Measurements from ENCODE around the gene RTL10. TPM values are rescaled to one million over a fixed set of nuclear protein-coding genes. Genes with fewer than 3 reads are reported as not detected.
"Not testable (repeated sequence)": the region's sequence is repeated elsewhere in the genome, so short reads cannot be mapped to it uniquely, and the experiment has no call there.

RTL10 gene
- total and polyA plus RNA-seq, 2 donors from 2014 or later, result 8.8 to 16.7 TPM

DNA sequence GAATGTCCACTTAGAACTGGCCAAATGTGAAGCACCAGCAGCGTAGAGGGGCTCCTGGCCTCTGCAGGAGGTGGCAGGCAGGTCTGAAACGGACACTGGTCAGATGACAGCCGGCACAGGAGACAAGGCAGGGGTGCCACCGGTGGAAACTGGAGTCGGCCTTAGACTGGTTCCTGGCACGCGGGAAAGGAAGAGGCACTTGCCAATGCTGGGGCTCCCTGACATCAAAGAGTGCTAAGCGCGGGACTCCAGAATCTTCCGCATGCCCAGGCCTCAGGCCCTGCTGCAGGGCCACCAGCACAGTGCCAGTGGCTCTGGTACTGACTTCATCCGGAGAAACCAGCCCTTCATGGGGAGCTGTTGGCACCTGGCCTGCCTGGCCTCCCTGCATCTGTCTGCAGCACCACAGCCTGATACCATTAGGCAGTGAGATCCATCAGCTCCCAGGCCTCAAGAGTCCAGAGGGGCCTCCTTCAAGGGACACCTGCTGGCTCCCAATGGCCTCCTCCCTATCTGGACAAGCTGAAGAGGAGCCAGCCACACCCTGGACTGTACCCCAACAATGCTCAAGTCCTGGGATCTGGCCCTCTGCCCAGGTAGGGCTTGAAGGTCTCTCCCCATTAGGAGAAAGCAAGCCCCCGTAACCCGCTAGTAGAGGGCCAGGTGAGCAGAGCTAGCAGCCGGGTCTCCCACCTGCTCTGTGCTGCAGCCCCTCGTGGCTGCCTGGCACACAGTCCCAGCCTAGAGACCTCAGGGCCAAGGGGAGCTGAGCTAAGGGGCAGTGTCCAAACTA, 29.7 kb upstream of the RTL10 start:
- TF ChIP-seq, protein P1, sequence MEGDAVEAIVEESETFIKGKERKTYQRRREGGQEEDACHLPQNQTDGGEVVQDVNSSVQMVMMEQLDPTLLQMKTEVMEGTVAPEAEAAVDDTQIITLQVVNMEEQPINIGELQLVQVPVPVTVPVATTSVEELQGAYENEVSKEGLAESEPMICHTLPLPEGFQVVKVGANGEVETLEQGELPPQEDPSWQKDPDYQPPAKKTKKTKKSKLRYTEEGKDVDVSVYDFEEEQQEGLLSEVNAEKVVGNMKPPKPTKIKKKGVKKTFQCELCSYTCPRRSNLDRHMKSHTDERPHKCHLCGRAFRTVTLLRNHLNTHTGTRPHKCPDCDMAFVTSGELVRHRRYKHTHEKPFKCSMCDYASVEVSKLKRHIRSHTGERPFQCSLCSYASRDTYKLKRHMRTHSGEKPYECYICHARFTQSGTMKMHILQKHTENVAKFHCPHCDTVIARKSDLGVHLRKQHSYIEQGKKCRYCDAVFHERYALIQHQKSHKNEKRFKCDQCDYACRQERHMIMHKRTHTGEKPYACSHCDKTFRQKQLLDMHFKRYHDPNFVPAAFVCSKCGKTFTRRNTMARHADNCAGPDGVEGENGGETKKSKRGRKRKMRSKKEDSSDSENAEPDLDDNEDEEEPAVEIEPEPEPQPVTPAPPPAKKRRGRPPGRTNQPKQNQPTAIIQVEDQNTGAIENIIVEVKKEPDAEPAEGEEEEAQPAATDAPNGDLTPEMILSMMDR (IDR thresholded peaks at IDR 0.05; ENCODE audit: borderline replicate concordance, extremely low read depth, insufficient read depth), result no peak
- peaks cover 0 to 8% (median 4%) of the 10 kb centered on the region in 3 donors for H3K4me1 ChIP-seq (ENCODE audit: control insufficient read depth in 2 of 3, insufficient read depth in 2 of 3, low read depth in 1 of 3, low read length in 3 of 3)
- H3K9ac ChIP-seq (ENCODE audit: low read length in 3 of 3), result no peak overlapping the region
- H3K27ac ChIP-seq (ENCODE audit: low read depth in 2 of 2, low read length in 2 of 2), result no peak overlapping the region
- no peaks in the 10 kb centered on the region for H3K9me3 ChIP-seq (ENCODE audit: control insufficient read depth in 2 of 3, insufficient read depth in 1 of 3, low read length in 3 of 3)
- no peak for FAIRE-seq
- no peaks in the 10 kb centered on the region for H3K36me3 ChIP-seq (ENCODE audit: control insufficient read depth in 2 of 3, insufficient read depth in 3 of 3, low read length in 3 of 3)
- H3K27me3 ChIP-seq (ENCODE audit: control insufficient read depth, insufficient read depth, low read length), result no peaks in the 10 kb centered on the region
- intact Hi-C loops (cut with DNase I), result no loop called here
- no peak overlapping the region for H3K4me3 ChIP-seq (ENCODE audit: low read length in 3 of 3)
- peak in 2 of 5 donors; percentile 5 to 37 for DNase-seq

DNA sequence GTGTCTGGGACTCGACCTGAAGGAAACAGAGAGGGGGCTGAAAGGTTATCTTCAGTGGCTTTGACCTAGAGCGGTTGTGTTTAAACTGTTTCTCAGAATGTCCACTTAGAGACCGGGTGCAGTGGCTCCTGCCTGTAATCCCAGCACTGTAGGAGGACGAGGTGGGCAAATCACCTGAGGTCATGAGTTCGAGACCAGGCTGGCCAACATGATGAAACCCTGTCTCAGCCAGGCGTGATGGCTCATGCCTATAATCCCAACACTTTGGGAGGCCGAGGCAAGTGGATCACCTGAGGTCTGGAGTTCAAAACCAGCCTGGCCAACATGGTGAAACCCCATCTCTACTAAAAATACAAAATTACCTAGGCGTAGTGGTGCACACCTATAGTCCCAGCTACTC, 28.8 kb upstream of the RTL10 start:
- H3K27me3 ChIP-seq (ENCODE audit: control insufficient read depth, insufficient read depth, low read length); H3K9ac ChIP-seq (ENCODE audit: low read length in 3 of 3); H3K4me3 ChIP-seq (ENCODE audit: low read length in 3 of 3); intact Hi-C loops (cut with DNase I); FAIRE-seq; H3K27ac ChIP-seq (ENCODE audit: low read depth in 2 of 2, low read length in 2 of 2); H3K36me3 ChIP-seq (ENCODE audit: control insufficient read depth in 2 of 3, insufficient read depth in 3 of 3, low read length in 3 of 3); H3K9me3 ChIP-seq (ENCODE audit: control insufficient read depth in 2 of 3, insufficient read depth in 1 of 3, low read length in 3 of 3); H3K4me1 ChIP-seq (ENCODE audit: control insufficient read depth in 2 of 3, insufficient read depth in 2 of 3, low read depth in 1 of 3, low read length in 3 of 3): not testable (repeated sequence)
- DNase-seq, result peak in 1 of 5 donors; percentile 18

DNA sequence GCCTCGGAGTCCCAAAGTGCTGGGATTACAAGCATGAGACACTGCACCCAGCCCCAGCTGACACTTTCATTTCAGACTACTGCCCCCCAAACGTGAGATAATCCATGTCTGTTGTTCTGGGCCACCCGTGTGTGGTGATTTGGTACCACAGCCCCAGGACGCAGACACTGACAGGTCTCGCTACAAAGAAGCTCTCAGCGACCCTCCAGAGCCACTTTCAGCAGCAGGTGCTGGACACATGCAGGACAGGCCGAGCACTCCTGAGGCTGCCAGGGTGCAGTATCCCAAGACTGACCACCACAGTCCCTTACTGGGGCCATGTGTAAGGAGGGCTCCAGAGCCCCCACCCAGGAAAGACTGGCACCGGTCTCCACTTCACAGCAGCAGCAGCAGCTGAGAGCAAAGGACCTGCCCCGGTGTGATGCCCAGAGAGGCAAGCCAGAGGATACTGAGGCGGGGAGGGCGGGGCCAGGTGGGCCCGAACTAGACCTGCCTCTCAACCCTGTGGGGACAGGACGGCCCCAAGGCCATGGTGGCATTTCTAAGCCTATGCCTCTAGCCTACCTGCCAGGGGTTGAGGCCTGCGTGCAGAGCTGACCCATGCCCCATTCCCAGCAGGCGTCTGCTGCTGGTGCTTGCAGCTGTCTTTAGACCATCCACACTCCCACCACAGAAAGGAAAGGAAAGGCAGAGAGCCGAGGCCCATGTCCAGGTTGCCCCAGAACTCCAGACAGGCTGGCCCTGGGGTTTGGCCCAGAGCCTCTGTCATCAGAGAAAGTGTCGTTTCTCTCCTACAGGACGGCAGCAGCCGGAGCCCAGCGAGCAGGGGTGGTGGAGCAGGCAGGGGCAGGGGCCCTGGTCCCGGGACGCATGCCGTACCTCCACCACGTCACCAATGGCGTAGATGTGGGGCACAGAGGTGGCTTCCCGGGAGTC, 28.0 kb upstream of the RTL10 start:
- Histone ChIP-seq H3K4me3 (ENCODE audit: low read length in 3 of 3) (no peak overlapping the region), H3K9me3 (ENCODE audit: control insufficient read depth in 2 of 3, insufficient read depth in 1 of 3, low read length in 3 of 3) (no peaks in the 10 kb centered on the region), H3K9ac (ENCODE audit: low read length in 3 of 3) (no peak overlapping the region), H3K27ac (ENCODE audit: low read depth in 2 of 2, low read length in 2 of 2) (no peak overlapping the region), H3K36me3 (ENCODE audit: control insufficient read depth in 2 of 3, insufficient read depth in 3 of 3, low read length in 3 of 3) (no peaks in the 10 kb centered on the region), H3K4me1 (ENCODE audit: control insufficient read depth in 2 of 3, insufficient read depth in 2 of 3, low read depth in 1 of 3, low read length in 3 of 3) (peaks cover 0 to 8% (median 4%) of the 10 kb centered on the region in 3 donors), H3K27me3 (ENCODE audit: control insufficient read depth, insufficient read depth, low read length) (no peaks in the 10 kb centered on the region)
- DNase-seq (peak in 1 of 5 donors; percentile 58), FAIRE-seq (no peak)
- intact Hi-C loops (cut with DNase I), result no loop called here
- TF ChIP-seq, protein P1 (IDR thresholded peaks at IDR 0.05; ENCODE audit: borderline replicate concordance, extremely low read depth, insufficient read depth), result no peak
